AG04449 (cell line): ENCODE measurements around the gene TM4SF18.

ENCODE experiments used
- CTCF ChIA-PET: fragments of 350-600 bp; formaldehyde crosslinking; extraction: SDS; loops from one replicate; lab custom pipeline; 2021; ENCODE audit warnings: antibody characterized with exemption; lab: Yijun Ruan, JAX
- POLR2A ChIA-PET: fragments of 400-600, 350-600 bp; formaldehyde crosslinking; extraction: SDS; loops from one replicate; lab custom pipeline; 2020; ENCODE audit warnings: antibody characterized with exemption, inconsistent platforms; lab: Yijun Ruan, JAX
- DNase-seq: peaks from one replicate; pipeline ENCODE4 v3.0.0-alpha.2; 2010; ENCODE audit warnings: low read depth, low spot score
- H3K4me3 ChIP-seq: 2 replicates; pipeline ENCODE4 v1.5.1; 2011; ENCODE audit warnings: low read depth, mild to moderate bottlenecking, control low read depth, low read length
- CTCF ChIP-seq: IDR thresholded peaks from one replicate; pipeline ENCODE4 v1.5.1; 2011; ENCODE audit warnings: mild to moderate bottlenecking, moderate library complexity, low read length, control low read depth, inconsistent platforms; ENCODE audit not compliant: insufficient read depth; ENCODE audit errors: missing control alignments

The TM4SF18 gene

GRCh38 chr3:149363053-149363452, 29.6 kb upstream of the TM4SF18 start:
- no peak overlapping the region for H3K4me3 ChIP-seq
- DNase-seq = no peak
- CTCF ChIA-PET = interaction anchor here (0.7 to 5.5 kb wide), 6 partner anchors 10 to 126 kb away, joined by 3 to 52 read pairs (median 4); no protein-coding TSS in a partner anchor
- TF ChIP-seq CTCF = no peak
- POLR2A ChIA-PET = no interaction called here

GRCh38 chr3:149362366-149362765, 28.9 kb upstream of the TM4SF18 start:
- ChIA-PET POLR2A (no interaction called here), CTCF (interaction anchor here (0.7 to 5.5 kb wide), 5 partner anchors 10 to 131 kb away, joined by 3 to 52 read pairs (median 4); no protein-coding TSS in a partner anchor)
- no peak for DNase-seq
- H3K4me3 ChIP-seq = no peak overlapping the region
- no peak for TF ChIP-seq CTCF

GRCh38 chr3:149356630-149357029, 23.2 kb upstream of the TM4SF18 start:
- no peak for DNase-seq
- ChIA-PET POLR2A (no interaction called here), CTCF (interaction anchor here (0.8 to 6.0 kb wide), 10 partner anchors 8 to 415 kb away, joined by 3 to 33 read pairs (median 4); no protein-coding TSS in a partner anchor)
- no peak for TF ChIP-seq CTCF
- H3K4me3 ChIP-seq = no peak overlapping the region

- no peak for TF ChIP-seq CTCF
- POLR2A ChIA-PET = no interaction called here
- no peak for DNase-seq
- H3K4me3 ChIP-seq = no peak overlapping the region
- CTCF ChIA-PET = interaction anchor here (1.0 to 6.0 kb wide), 5 partner anchors 38 to 415 kb away, joined by 3 to 33 read pairs (median 5); no protein-coding TSS in a partner anchor
Measured at GRCh38 chr3:149356044-149356592, 22.7 kb upstream of the TM4SF18 start.

GRCh38 chr3:149353581-149354184, 20.2 kb upstream of the TM4SF18 start:
- DNase-seq = no peak
- no peak overlapping the region for H3K4me3 ChIP-seq
- ChIA-PET POLR2A (no interaction called here), CTCF (interaction anchor here (1.0 to 6.0 kb wide), 18 partner anchors 10 to 383 kb away, joined by 3 to 52 read pairs (median 8); partner anchors contain the start of genes TM4SF1, TM4SF18 and TM4SF4)
- TF ChIP-seq CTCF = no peak

GRCh38 chr3:149352556-149352955, 19.1 kb upstream of the TM4SF18 start:
- H3K4me3 ChIP-seq = no peak overlapping the region
- TF ChIP-seq CTCF = peak; percentile 73
- POLR2A ChIA-PET = no interaction called here
- CTCF ChIA-PET = interaction anchor here (0.6 to 5.9 kb wide), 23 partner anchors 9 to 456 kb away, joined by 3 to 52 read pairs (median 3); partner anchors contain the start of genes TM4SF1, TM4SF18 and TM4SF4
- DNase-seq = no peak
